ENCODE results near the gene MEIS2. TPM values are rescaled to one million over a fixed set of nuclear protein-coding genes. Genes with fewer than 3 reads are reported as not detected.

The MEIS2 gene
- total and polyA plus RNA-seq, 2 experiments from 2014 or later, result 0.27 TPM; not detected in 1

GRCh38 chr15:37149146-37149545 is 48.8 kb upstream of the MEIS2 start (continued):
- TF ChIP-seq CTCF (conservative IDR thresholded peaks at IDR 0.05; ENCODE audit: low read depth in 2 of 2) (no peak), REST (IDR thresholded peaks at IDR 0.05; ENCODE audit: unreplicated experiment) (no peak)

- peaks cover 4% of the 10 kb centered on the region; the same call in 1 of the 3 replicates for H3K9me3 Mint-ChIP-seq
- H3K36me3 ChIP-seq (ENCODE audit: insufficient read depth), result no peaks in the 10 kb centered on the region
- H3K4me3 ChIP-seq, result no peak overlapping the region
- DNase-seq (ENCODE audit: low spot score) (no peak), ATAC-seq (no peak)
- no peaks in the 10 kb centered on the region for H3K27me3 Mint-ChIP-seq (ENCODE audit: insufficient read depth, low read depth, poor library complexity)
- H3K27ac Mint-ChIP-seq, result no peak overlapping the region
- no peaks in the 10 kb centered on the region for H3F3A ChIP-seq (replicated peaks; ENCODE audit: low read depth)
- no peaks in the 10 kb centered on the region for H3K27me3 ChIP-seq (ENCODE audit: insufficient read depth)
- H3K79me2 ChIP-seq (replicated peaks; ENCODE audit: insufficient read depth), result no peaks in the 10 kb centered on the region
- H3K4me1 Mint-ChIP-seq, result peaks cover 22% of the 10 kb centered on the region
- no peak overlapping the region for H2AFZ ChIP-seq
- H4K20me1 ChIP-seq (replicated peaks; ENCODE audit: insufficient read depth), result no peaks in the 10 kb centered on the region
- no peak for TF ChIP-seq ZNF114 (CRISPR knock-in tag; IDR thresholded peaks at IDR 0.05)
- no peak overlapping the region for H3K4me3 Mint-ChIP-seq
- no peaks in the 10 kb centered on the region for H3K36me3 Mint-ChIP-seq (ENCODE audit: low read depth)
- no peak overlapping the region for H3K4me2 ChIP-seq
- H3K4me1 ChIP-seq (ENCODE audit: insufficient read depth), result peaks cover 18% of the 10 kb centered on the region
- no peak overlapping the region for H3K27ac ChIP-seq (ENCODE audit: low read depth)
- H3K9me2 ChIP-seq (ENCODE audit: insufficient read depth), result peaks cover 22% of the 10 kb centered on the region; the same call in 1 of the 2 replicates
These were observed 48.4 kb upstream of the MEIS2 start for GRCh38 chr15:37148714-37149113.

GRCh38 chr15:37143351-37143750 is 43.0 kb upstream of the MEIS2 start:
- ATAC-seq (no peak), DNase-seq (ENCODE audit: low spot score) (no peak)
- Histone ChIP-seq H3K4me1 (ENCODE audit: insufficient read depth) (peaks cover 3% of the 10 kb centered on the region; the same call in 1 of the 2 replicates), H4K20me1 (replicated peaks; ENCODE audit: insufficient read depth) (no peaks in the 10 kb centered on the region), H3K27ac (ENCODE audit: low read depth) (no peak overlapping the region), H3K79me2 (replicated peaks; ENCODE audit: insufficient read depth) (no peaks in the 10 kb centered on the region), H3F3A (replicated peaks; ENCODE audit: low read depth) (no peaks in the 10 kb centered on the region), H3K36me3 (ENCODE audit: insufficient read depth) (no peaks in the 10 kb centered on the region), H3K27me3 (ENCODE audit: insufficient read depth) (no peaks in the 10 kb centered on the region), H3K4me3 (no peak overlapping the region), H2AFZ (peak overlapping the region; percentile 25; the same call in 1 of the 2 replicates), H3K4me2 (no peak overlapping the region), H3K9me2 (ENCODE audit: insufficient read depth) (no peaks in the 10 kb centered on the region)
- Mint-ChIP-seq H3K27me3 (ENCODE audit: insufficient read depth, low read depth, poor library complexity) (no peaks in the 10 kb centered on the region), H3K27ac (no peak overlapping the region), H3K4me3 (no peak overlapping the region), H3K4me1 (peaks cover 8% of the 10 kb centered on the region), H3K36me3 (ENCODE audit: low read depth) (no peaks in the 10 kb centered on the region), H3K9me3 (no peaks in the 10 kb centered on the region)
- TF ChIP-seq REST (IDR thresholded peaks at IDR 0.05; ENCODE audit: unreplicated experiment) (no peak), ZNF114 (CRISPR knock-in tag; IDR thresholded peaks at IDR 0.05) (no peak), STAT1 (IDR thresholded peaks at IDR 0.05; ENCODE audit: unreplicated experiment) (no peak), JUNB (IDR thresholded peaks at IDR 0.05; ENCODE audit: unreplicated experiment) (no peak), ETS1 (IDR thresholded peaks at IDR 0.05) (no peak), ZNF331 (CRISPR knock-in tag; IDR thresholded peaks at IDR 0.05; ENCODE audit: low read depth) (no peak), CTCF (conservative IDR thresholded peaks at IDR 0.05; ENCODE audit: low read depth in 2 of 2) (no peak), EZH2 (IDR thresholded peaks at IDR 0.05; ENCODE audit: low read depth, unreplicated experiment) (no peak), EZH2phosphoT487 (IDR thresholded peaks at IDR 0.05; ENCODE audit: unreplicated experiment) (no peak), POLR2AphosphoS5 (IDR thresholded peaks at IDR 0.05; ENCODE audit: low read depth) (no peak)
